Nephron (organoid): ENCODE results near the gene VAV2.

Experiments used
- H3K27ac Mint-ChIP-seq, 3 experiments: 2 replicates each; pipeline ENCODE4 v1.8.0; 2020; ENCODE audit warnings: mixed read lengths in 3 of 3, mild to moderate bottlenecking in 2 of 3, moderate library complexity in 1 of 3
- H3K27me3 Mint-ChIP-seq: 2 replicates; pipeline ENCODE4 v1.8.0; 2021; ENCODE audit warnings: low read depth, mild to moderate bottlenecking, moderate library complexity, mixed read lengths
- H3K36me3 Mint-ChIP-seq: 2 replicates; pipeline ENCODE4 v1.8.0; 2020; ENCODE audit warnings: low read depth, mixed read lengths
- H3K4me1 Mint-ChIP-seq: 2 replicates; pipeline ENCODE4 v1.8.0; 2020; ENCODE audit warnings: mixed read lengths
- H3K4me3 Mint-ChIP-seq, 3 experiments: 2 replicates each; pipeline ENCODE4 v1.8.0; 2020; ENCODE audit warnings: mild to moderate bottlenecking in 3 of 3, mixed read lengths in 3 of 3, moderate library complexity in 2 of 3
- H3K9me3 Mint-ChIP-seq: 2 replicates; pipeline ENCODE4 v1.8.0; 2020; ENCODE audit warnings: mixed read lengths
- CTCF ChIP-seq, 3 experiments: fragments of 200-600 bp; sonication (generic); IDR thresholded peaks; one replicate each; pipeline ENCODE4 v1.5.0; 2021; ENCODE audit warnings: antibody characterized with exemption in 3 of 3; ENCODE audit not compliant: unreplicated experiment in 3 of 3

VAV2 gene

GRCh38 chr9:133786371-133786753 lies 205.8 kb downstream of the VAV2 start:
- no peak for TF ChIP-seq CTCF (IDR thresholded peaks at IDR 0.05; ENCODE audit: unreplicated experiment in 3 of 3)

GRCh38 chr9:133785753-133786370 lies 206.3 kb downstream of the VAV2 start:
- no peak for TF ChIP-seq CTCF (IDR thresholded peaks at IDR 0.05; ENCODE audit: unreplicated experiment in 3 of 3)
- H3K27ac Mint-ChIP-seq = no peak overlapping the region
- H3K36me3 Mint-ChIP-seq = peaks cover 15% of the 10 kb centered on the region
- H3K4me3 Mint-ChIP-seq = no peak overlapping the region
- H3K9me3 Mint-ChIP-seq = no peaks in the 10 kb centered on the region
- no peaks in the 10 kb centered on the region for H3K27me3 Mint-ChIP-seq
- no peaks in the 10 kb centered on the region for H3K4me1 Mint-ChIP-seq

More at GRCh38 chr9:133786371-133786753, 205.8 kb downstream of the VAV2 start:
- Mint-ChIP-seq H3K4me3 (no peak overlapping the region), H3K9me3 (no peaks in the 10 kb centered on the region), H3K4me1 (no peaks in the 10 kb centered on the region), H3K36me3 (peaks cover 15% of the 10 kb centered on the region), H3K27me3 (no peaks in the 10 kb centered on the region), H3K27ac (no peak overlapping the region)

DNA sequence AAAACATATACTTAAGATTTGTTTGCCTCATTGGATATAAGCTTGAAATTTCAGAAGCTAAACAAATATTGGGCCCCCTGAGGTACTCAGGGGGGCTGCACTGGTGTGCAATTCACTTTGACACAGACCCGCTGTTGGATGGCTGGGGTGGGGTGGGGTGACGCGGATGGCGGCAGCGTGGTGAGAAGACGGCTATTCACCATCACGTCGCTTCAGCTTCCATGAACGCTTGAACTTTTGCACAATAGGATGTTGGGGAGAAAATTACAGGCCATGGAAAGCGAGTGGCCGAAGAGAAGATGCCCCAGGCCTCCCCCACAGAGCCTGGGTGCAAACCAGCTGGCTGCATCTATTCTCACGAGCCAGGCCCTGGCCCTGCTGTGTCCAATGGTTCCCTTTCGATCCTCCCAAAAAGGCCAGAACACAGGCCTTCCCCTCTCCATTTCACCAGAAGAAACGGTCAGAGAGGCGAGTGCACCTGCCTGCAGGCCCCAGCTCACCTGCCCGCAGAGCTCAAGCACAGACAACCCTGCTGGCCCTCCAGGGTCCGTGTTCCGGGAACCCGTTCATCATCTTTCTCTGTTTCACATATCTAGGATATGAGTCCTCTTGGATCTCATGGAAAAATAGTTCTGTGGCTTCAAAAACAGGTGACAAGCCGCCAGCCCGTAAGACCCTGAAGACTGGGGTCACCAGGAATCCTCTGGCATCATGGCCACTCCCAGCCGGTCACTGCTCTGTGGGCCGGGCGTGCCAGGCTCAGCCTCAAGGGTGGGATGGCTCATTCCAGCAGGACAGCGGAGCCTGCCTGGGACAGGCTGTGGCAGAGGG lies 207.2 kb downstream of the VAV2 start:
- Mint-ChIP-seq H3K4me1 (no peaks in the 10 kb centered on the region), H3K27me3 (no peaks in the 10 kb centered on the region), H3K9me3 (no peaks in the 10 kb centered on the region), H3K4me3 (no peak overlapping the region), H3K27ac (no peak overlapping the region), H3K36me3 (peaks cover 14% of the 10 kb centered on the region)
- TF ChIP-seq CTCF (IDR thresholded peaks at IDR 0.05; ENCODE audit: unreplicated experiment in 3 of 3) = no peak

DNA sequence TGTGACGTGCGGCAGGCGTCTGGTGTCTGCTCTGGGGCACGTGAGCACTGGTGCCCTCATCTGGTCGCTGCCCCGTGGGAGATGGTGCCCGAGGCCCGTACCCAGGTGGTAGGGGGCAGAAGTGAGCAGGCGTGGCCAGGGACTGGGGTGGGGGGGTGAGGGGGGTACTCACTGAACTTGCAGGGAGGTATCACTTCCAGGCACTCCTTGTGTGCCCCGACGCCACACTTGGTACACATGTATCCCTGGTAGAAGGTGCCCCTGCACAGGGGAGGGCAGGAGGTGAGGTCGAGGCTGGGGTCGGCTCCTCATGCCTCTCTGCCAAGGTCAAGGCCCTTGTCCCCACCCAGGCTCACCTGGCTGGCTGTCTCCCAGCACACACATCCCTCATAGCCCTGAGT lies 208.8 kb downstream of the VAV2 start:
- Mint-ChIP-seq H3K27ac (no peak overlapping the region), H3K4me1 (no peaks in the 10 kb centered on the region)
- no peak for TF ChIP-seq CTCF (IDR thresholded peaks at IDR 0.05; ENCODE audit: unreplicated experiment in 3 of 3)

DNA sequence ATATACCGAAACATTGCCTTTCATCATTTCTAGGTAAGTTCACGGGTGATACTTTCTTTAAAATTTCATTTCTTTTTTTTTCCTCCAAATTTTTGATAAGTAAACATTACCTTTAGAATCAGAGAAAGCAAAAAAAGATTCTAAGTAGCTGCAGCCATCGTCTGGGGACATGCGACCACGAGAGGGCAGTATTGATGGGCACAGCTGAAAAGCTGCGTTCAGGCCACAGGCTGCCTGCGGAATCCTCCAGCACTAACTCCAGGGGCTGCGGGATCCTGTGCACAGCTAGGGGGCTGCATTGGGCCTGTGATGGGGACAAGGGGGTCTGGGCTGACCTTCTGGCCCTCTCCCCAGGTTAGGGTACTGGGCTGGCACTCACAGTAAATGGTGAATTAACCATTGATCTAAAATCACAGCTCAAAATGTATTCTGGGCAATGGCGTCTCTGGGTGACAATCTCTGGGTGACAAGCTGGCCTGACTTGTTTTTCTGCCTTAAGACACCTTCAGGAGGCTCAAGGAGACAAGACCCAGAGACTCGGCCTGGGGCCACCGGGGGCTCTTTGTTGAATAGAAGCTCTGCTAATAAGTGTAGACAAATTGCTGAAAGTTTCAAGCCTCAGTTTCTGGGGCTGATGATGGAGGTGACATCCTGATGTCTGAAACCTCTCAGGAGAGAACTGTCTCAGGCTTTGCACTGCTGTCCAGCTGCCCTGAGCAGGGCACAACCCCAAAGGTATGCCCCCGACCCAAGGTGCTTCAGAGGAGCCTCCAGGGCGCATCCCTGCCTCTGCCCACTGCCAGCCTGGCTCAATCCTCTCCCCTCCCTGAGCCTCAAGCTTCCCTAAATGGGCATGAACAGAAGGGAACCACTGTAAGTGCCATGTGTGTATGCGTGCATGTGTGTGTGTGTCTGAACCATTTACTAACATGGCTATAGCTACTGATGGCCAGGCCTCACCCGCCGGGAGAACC lies 209.7 kb downstream of the VAV2 start:
- no peaks in the 10 kb centered on the region for H3K4me1 Mint-ChIP-seq
- no peaks in the 10 kb centered on the region for H3K27me3 Mint-ChIP-seq
- TF ChIP-seq CTCF (IDR thresholded peaks at IDR 0.05; ENCODE audit: unreplicated experiment in 3 of 3) = peak; percentile 81 to 88 (median 85)
- H3K36me3 Mint-ChIP-seq = peaks cover 7% of the 10 kb centered on the region
- H3K9me3 Mint-ChIP-seq = no peaks in the 10 kb centered on the region
- H3K27ac Mint-ChIP-seq = peak overlapping the region in 1 of 3 experiments; percentile 22
- H3K4me3 Mint-ChIP-seq = no peak overlapping the region

More for the DNA sequence above, 208.8 kb downstream of the VAV2 start:
- Mint-ChIP-seq H3K27me3 (no peaks in the 10 kb centered on the region), H3K4me3 (no peak overlapping the region), H3K9me3 (no peaks in the 10 kb centered on the region), H3K36me3 (peaks cover 7% of the 10 kb centered on the region)
